ENCODE measurements around the gene CABP1.

The CABP1 gene

GRCh38 chr12:120631097-120631496 lies 9.3 kb upstream of the CABP1 start:
- DNase-seq: no peak

- no peak for DNase-seq
Observed at GRCh38 chr12:120640861-120641833, 721 bp downstream of the CABP1 start.

- DNase-seq: no peak
Observed at GRCh38 chr12:120642121-120642520, 1.7 kb downstream of the CABP1 start.

DNA sequence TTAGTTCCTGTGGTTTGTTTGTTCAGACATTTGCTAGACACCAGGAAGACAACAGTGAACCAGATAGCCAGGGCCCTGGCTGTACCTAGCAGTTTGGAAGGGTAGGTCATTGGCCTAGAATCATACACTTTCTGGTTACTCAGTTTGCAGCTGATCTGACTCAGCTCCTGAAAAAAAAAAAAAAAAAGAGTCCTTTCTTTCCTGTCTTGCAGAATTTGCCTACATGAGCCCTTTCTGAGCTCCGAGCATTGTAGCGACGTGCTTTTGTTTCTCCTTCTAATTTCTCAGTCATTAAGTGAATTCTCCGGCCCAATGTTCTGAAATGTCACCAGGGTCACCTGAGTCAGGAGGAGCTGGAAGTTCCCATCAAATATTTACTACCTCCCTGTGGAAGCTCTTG lies 2.4 kb downstream of the CABP1 start:
- DNase-seq: no peak

DNA sequence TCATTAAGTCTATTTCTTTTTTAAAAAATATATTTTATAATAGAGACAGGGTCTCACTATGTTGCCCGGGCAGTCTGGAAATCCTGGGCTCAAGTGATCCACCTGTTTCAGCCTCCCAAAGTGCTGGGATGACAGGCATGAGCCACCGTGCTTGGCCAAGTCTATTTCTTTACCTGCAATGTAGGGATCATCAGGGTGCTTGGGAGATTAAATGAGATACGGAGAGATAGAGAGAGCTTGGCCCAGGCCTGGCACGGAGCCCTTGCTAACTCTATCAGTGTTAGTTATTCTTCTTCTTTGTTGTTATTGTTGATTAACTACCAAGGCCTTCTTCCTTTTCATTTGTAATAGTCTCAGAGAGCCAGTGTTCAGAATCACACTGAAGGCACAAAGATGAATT lies 3.1 kb downstream of the CABP1 start:
- no peak for DNase-seq

GRCh38 chr12:120646044-120646443 lies 5.6 kb downstream of the CABP1 start:
- DNase-seq: no peak

DNA sequence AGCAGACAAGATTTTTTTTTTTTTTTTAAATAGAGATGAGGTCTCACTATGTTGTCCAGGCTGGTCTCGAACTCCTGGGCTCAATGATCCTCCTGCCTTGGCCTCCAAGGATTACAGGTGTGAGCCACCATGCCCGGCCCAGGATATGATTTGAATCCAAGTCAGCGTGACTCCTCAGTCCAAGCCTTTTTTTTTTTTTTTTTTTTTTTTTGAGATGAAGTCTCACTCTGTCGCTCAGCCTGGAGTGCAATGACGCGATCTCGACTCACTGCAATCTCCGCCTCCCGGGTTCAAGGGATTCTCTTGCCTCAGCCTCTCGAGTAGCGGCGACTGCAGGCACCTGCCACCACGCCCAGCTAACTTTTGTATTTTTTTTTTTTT lies 6.9 kb downstream of the CABP1 start:
- DNase-seq: no peak

DNA sequence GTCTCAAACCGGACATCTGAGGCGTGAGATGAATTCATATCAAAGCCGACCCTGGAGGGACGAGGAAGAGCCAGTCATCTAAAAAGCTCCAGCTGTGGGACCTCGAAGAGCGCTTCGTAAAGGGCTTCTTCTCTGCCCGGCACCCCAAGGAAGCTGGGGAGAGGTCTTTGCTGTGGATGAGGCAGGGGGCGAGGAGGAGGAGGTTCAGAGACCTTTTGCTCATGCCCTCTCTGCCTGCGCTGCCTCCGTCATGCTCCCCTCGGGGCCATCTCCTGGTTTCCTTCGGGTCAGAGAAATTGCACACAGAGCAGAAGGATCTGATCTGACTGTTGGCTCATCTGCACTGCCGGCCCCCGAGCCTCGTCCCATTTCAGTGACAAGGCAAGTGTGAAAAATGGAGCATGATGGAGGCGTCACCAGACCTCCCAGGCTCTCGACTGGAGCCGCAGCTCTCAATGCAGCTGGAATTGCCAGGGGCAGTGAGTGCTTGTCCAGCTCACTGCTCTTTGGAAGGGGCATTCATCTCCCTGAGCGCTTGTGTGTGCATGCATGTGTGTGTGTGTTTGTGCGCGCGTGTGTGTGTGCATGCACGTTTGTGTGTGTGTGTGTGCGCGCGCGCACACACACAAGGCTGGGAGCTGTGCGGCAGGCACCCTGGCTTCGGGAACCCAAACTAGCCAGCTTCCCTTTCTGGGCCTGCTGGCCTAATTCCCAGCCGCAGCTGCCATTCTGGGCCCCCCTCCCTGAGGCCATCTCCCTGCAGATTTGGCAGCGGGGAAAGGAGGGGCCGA lies 9.2 kb downstream of the CABP1 start:
- DNase-seq: no peak

- no peak for DNase-seq
Observed at GRCh38 chr12:120650233-120650690, 9.8 kb downstream of the CABP1 start.

GRCh38 chr12:120651821-120652220 lies 11.4 kb downstream of the CABP1 start:
- no peak for DNase-seq

- DNase-seq: no peak
Observed at GRCh38 chr12:120652656-120653435, 12.4 kb downstream of the CABP1 start.

- DNase-seq: no peak
Observed at GRCh38 chr12:120653611-120654010, 13.2 kb downstream of the CABP1 start.

DNA sequence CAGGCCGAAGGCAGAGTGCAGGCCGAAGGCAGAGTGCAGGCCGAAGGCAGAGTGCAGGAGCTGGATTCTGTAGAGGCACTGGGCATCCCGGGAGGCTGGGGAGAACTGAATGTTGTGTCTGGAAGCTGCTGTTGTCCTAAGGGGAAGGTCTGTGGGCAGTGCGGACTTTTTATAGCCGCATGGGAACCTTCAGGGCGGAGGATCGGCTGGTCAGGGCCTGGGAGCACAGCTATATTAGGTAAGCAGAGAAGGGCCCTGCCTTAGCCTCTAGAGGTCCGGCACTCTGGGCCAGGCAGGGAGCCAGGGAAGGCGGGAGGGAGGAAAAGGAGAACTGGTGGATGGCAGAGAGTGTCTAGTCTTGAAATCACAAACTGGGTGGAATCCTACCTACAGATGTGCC lies 14.2 kb downstream of the CABP1 start:
- no peak for DNase-seq

DNA sequence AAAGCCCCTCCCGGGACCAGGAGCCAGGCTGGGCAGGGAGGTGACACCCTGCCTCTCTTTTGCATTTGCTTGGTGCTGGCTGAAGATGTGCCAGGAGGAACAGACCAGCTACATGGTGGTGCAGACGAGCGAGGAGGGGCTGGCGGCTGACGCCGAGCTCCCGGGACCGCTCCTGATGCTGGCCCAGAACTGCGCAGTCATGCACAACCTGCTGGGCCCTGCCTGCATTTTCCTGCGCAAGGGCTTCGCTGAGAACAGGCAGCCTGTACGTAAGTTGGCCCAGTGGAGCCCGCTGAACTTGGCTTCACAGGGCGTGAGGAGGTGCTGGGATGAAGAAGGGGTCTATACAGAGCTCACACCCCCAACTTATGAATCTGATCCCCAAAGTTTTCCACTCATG lies 15.6 kb downstream of the CABP1 start:
- DNase-seq: no peak

- DNase-seq: no peak
Observed at GRCh38 chr12:120658286-120659150, 18.1 kb downstream of the CABP1 start.

DNA sequence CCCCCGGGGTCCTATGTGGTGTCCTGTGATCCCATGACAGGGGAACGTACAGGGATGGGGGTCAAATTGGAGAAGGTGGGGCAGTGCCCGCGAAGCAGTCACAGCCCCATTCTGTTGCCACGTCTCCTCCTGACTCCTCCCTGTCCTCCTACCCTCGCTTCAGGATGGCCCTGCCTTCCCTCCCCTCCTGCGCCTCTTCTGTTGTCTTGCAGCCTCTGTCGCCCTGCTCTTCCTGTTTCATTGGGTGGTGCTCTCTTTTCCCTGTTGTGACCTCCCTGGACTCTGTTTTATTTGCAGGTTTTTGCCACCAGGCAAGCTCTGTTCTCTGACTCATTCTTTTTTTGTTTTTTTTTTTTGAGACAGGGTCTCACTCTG lies 18.7 kb downstream of the CABP1 start:
- no peak for DNase-seq

DNA sequence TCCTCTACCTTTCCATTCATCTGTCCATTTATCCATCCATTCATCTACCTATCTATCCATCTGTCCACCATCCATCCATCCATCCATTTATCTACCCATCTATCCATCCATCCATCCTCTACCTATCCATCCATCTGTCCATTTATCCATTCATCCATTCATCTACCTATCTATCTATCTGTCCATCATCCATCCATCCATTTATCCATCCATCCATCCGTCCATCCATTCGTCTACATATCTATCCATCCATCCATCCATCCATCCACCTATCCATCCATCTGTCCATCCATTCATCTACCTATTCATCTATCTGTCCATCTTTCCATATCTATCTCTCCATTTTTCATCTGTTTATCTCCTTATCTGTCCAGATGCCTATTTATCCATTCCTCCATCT lies 21.0 kb downstream of the CABP1 start:
- DNase-seq: no peak

DNA sequence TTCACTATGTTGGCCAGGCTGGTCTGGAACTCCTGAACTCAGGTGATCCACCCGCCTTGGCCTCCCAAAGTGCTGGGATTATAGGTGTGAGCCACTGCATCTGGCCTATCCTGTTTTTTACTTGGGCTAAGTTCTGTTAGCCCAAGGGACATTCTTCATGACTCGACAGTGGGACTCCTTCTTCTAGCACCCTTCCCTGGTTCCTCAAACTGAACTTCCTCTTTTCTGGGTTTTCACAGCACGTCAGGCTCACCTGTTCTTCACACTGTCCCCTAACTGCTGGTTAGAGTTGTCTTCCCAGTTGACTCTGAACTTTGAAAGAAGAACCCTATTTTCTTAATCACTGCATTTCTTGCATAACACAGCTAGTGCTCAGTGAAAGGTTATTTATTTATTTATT lies 22.5 kb downstream of the CABP1 start:
- DNase-seq: no peak

DNA sequence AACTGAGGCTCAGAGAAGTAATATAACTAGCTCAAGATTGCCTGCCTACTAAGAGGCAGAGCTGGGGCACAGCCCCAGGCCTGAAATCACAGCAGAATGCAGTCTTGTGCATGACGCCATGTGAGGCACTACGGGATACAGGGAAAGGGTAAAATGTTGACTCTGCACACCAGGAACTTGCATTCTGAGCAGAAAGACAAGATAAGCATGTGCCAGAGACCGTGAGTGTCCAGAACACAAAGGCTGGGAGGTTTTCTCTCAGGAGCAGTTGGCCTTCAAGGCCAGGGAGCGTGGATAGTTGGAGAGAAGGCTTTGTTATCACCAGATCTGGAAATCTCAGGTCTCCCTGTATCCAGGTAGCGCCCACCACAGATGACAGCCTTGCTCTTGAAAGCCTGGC lies 23.3 kb downstream of the CABP1 start:
- no peak for DNase-seq

DNA sequence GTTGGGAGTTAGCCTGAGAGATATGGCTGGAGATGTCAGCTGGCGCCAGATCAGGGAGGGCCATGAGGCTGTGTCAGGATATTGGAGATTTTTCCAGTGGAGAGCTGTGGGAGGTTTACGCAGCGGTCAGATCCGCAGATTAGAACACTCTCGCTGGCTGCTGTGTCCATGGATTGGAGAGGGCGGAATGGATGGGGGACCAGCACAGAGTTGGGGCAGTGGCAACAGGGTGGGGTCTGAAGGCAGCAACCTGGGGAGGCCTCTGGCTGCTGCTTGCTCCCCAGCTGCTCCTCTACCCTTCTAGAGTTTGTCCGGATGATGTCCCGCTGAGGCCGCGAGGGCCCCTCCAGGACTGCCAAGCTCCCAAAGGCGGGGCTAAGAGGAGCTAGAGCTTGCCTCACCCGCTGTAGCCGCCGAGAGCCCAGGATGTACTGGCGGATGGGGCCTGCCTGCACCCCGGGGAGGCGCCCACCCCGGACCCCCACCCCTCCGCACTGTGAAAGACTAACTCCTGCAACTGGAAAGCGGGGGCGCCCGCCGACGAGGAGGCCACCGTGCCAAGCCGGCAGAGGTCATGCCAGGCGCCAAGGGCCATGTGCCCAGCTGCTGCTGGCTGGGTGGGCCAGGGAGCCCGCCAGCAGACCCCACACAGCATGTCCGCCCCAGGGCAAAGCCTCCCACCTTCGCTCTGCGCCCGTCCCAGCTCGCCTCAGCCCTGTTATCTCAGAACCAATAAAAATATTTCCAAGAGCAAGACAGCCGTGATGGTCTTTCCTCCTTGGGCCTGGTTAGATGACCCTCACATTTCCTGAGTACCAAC lies 26.4 kb downstream of the CABP1 start:
- DNase-seq: no peak
